ENCODE data around the gene FMNL2. TPM values are rescaled to one million over a fixed set of nuclear protein-coding genes. Genes with fewer than 3 reads are reported as not detected.

FMNL2 gene
- total RNA-seq, 4 donors from 2014 or later, result 37.7 to 60.9 (median 52.1) TPM

DNA sequence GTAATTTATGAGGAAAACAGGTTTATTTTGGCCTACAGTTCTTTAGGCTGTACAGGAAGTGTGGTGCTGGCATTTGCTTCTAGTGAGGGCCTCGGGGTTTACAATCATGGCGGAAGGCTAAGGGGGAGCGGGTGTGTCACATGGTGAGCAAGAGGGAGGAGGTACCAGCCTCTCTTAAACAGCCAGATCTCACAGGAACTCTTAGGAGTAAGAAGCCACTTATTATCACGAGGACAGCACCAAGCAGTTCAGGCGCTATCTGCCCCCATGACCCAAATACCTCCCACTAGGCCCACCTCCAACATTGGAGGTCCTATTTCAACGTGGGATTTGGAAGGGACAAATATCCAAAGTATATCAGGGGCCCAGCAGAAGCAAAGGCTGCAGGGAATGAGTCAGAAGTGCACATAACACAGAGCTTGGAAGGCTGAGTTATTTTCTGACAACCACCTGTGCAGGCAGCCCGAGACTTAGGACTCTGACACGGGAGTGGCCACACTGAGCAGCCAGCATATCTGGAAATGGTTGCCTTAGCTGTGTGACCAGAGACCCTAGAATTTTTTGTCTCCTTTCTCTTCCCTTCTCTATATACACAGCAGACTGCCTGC lies 211.4 kb downstream of the FMNL2 start:
- WGBS, 2 donors, result 84 to 90% methylated on average over 8 of the region's 8 CpGs
- no peaks in the 10 kb centered on the region for H3K27me3 ChIP-seq
- DNase-seq, result no peak
- TF ChIP-seq, protein P1, sequence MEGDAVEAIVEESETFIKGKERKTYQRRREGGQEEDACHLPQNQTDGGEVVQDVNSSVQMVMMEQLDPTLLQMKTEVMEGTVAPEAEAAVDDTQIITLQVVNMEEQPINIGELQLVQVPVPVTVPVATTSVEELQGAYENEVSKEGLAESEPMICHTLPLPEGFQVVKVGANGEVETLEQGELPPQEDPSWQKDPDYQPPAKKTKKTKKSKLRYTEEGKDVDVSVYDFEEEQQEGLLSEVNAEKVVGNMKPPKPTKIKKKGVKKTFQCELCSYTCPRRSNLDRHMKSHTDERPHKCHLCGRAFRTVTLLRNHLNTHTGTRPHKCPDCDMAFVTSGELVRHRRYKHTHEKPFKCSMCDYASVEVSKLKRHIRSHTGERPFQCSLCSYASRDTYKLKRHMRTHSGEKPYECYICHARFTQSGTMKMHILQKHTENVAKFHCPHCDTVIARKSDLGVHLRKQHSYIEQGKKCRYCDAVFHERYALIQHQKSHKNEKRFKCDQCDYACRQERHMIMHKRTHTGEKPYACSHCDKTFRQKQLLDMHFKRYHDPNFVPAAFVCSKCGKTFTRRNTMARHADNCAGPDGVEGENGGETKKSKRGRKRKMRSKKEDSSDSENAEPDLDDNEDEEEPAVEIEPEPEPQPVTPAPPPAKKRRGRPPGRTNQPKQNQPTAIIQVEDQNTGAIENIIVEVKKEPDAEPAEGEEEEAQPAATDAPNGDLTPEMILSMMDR (IDR thresholded peaks at IDR 0.05), result no peak
- H3K27ac ChIP-seq, result no peak overlapping the region
- intact Hi-C loops (cut with DNase I), result no loop called here
- no peak overlapping the region for H3K4me3 ChIP-seq (replicated peaks in 1 of 3)
- no peaks in the 10 kb centered on the region for H3K9me3 ChIP-seq
- no peaks in the 10 kb centered on the region for H3K36me3 ChIP-seq
- H3K4me1 ChIP-seq, result peaks cover 22 to 41% of the 10 kb centered on the region in 2 donors

DNA sequence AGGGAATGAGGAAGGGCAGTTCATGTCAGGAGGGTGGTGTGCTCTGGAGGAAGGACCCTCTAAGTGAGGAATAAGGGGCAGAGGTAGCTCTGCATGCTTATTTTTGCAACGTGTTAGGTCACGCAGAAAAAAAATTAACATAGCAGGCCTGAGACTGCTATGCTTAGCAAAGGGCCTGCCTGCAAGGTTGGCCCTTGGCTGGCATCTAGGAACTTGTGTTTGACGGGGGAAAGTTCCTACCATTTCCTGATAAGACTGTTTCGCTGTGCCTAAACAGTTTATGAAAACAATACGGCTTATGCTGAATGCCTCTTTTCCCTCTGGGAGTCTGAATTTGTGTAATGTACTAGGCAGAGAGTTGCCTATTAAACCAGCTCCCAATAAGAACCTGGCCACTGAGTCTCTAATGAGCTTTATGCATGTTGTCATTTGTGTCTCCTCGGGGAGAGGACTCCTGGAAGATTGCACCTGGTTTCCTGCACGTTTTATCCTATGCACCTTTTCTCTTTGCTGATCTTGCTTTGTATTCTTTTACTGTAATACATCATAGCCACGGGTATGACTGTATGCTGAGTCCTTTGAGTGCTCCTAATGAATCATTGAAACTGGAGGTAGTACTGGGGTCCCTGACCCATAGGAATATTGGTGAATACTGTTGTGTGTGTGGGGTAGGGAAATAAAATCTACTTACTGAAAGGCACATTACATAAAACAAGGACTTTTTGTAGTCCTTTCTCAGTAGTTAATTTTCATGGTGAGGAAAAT lies 213.3 kb downstream of the FMNL2 start:
- Histone ChIP-seq H3K27ac (no peak overlapping the region), H3K9me3 (no peaks in the 10 kb centered on the region), H3K27me3 (no peaks in the 10 kb centered on the region), H3K4me3 (replicated peaks in 1 of 3) (no peak overlapping the region), H3K36me3 (no peaks in the 10 kb centered on the region), H3K4me1 (peaks cover 14 to 30% of the 10 kb centered on the region in 2 donors)
- intact Hi-C loops (cut with DNase I), result no loop called here
- no peak for TF ChIP-seq POLR2A (IDR thresholded peaks at IDR 0.05)
- TF ChIP-seq, protein P1 (IDR thresholded peaks at IDR 0.05), result no peak
- 82 to 88% methylated on average over 8 of the region's 8 CpGs for WGBS, 2 donors
- no peak for DNase-seq

DNA sequence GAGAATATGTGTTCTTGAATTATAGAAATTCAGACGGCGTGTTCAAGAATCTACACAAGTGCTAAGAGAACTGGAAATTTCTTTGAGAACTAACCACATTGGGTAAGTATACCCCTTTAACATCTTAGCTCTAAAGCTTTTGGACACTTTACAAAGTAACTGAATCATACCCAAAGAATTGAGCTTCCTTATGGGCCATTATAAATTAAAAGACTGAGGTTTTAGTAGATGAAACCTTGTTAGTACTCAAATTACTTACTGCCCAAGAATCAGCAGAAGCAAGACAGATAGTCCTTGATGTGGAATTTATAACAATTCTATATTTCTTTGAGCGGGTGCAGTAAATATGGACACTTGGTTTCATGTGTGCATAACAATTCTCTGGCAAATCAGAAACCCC lies 214.0 kb downstream of the FMNL2 start:
- WGBS, 2 donors, result 90 to 97% methylated on average over 3 of the region's 3 CpGs

DNA sequence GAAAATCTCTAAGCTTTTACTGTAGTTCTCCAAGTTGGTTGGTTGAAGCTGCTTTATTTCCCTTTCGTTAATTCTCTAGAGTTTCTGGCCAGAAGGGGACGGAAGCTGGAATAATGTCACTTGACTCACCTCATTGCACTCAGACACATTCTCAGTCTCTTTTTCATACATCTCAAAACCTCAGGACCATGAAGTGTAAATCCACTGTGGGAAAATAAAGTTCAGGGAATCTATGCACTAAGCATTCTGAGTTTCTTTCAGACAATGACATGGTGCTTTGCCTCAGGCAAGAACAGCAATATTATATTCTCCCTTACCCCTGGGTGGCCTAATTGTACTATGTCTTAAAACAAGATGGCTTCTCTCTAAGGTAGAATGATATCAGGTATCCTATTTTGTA lies 214.4 kb downstream of the FMNL2 start:
- intact Hi-C loops (cut with DNase I), result no loop called here
- WGBS, 2 donors, result 30 to 35% methylated on average over 2 of the region's 2 CpGs
- peak overlapping the region; percentile 5 to 67 (median 21) for H3K27ac ChIP-seq
- H3K36me3 ChIP-seq, result no peaks in the 10 kb centered on the region
- H3K4me1 ChIP-seq, result peaks cover 12 to 22% of the 10 kb centered on the region in 2 donors
- no peaks in the 10 kb centered on the region for H3K9me3 ChIP-seq
- TF ChIP-seq, protein P1 (IDR thresholded peaks at IDR 0.05), result peak in 1 of 6 experiments; percentile 18
- no peak for TF ChIP-seq POLR2A (IDR thresholded peaks at IDR 0.05)
- no peaks in the 10 kb centered on the region for H3K27me3 ChIP-seq
- DNase-seq, result no peak
- H3K4me3 ChIP-seq (replicated peaks in 1 of 3), result no peak overlapping the region

More for the DNA sequence above, 214.0 kb downstream of the FMNL2 start:
- no peak for TF ChIP-seq POLR2A (IDR thresholded peaks at IDR 0.05)
- TF ChIP-seq, protein P1 (IDR thresholded peaks at IDR 0.05), result no peak
- peak overlapping the region in 2 of 3 donors; percentile 5 to 67 for H3K27ac ChIP-seq
- H3K9me3 ChIP-seq, result no peaks in the 10 kb centered on the region
- H3K27me3 ChIP-seq, result no peaks in the 10 kb centered on the region
- no peaks in the 10 kb centered on the region for H3K36me3 ChIP-seq
- no peak for DNase-seq
- peaks cover 12 to 23% of the 10 kb centered on the region in 2 donors for H3K4me1 ChIP-seq
- no peak overlapping the region for H3K4me3 ChIP-seq (replicated peaks in 1 of 3)
- intact Hi-C loops (cut with DNase I), result no loop called here

DNA sequence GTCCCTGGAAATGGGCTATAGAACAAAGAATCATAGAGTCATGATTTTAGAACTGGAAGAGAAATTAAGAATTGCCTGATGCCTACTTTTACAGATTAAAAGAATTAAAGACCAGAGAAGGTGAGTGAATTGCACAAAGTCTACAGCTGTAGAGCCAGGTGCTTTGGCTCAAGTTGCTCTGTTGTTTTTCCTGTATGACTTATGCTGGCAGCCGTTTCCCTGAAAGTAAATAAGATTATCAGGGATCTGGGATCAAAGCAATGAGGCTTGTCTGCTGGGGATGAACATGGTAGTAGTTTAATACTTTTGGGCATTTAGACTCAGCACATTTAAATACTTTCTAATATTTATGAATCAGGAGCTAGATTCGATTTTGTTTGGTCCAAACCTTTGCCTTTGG lies 215.4 kb downstream of the FMNL2 start:
- Histone ChIP-seq H3K36me3 (no peaks in the 10 kb centered on the region), H3K4me3 (replicated peaks in 1 of 3) (no peak overlapping the region), H3K27ac (peak overlapping the region; percentile 5 to 44 (median 21)), H3K9me3 (no peaks in the 10 kb centered on the region), H3K27me3 (no peaks in the 10 kb centered on the region), H3K4me1 (peaks cover 9 to 19% of the 10 kb centered on the region in 2 donors)
- WGBS, 2 donors, result 54 to 55% methylated on average over 2 of the region's 2 CpGs
- TF ChIP-seq, protein P1 (IDR thresholded peaks at IDR 0.05), result no peak
- no peak for TF ChIP-seq POLR2A (IDR thresholded peaks at IDR 0.05)
- intact Hi-C loops (cut with DNase I), result no loop called here
- DNase-seq, result no peak

All from thyroid gland (tissue), 4 donors.